Neural cell (in vitro differentiated cells): ENCODE data around the gene PTPRQ. TPM values are rescaled to one million over a fixed set of nuclear protein-coding genes. Genes with fewer than 3 reads are reported as not detected.

Source experiments
- H2AFZ ChIP-seq: fragments of 200-600, 300-800 bp; sonication (generic), shearing (Covaris generic); 2 replicates; pipeline ENCODE4 v1.6.0; 2014; ENCODE audit warnings: low read depth, mild to moderate bottlenecking, antibody characterized with exemption, low read length, moderate library complexity
- H3F3A ChIP-seq: fragments of 200-600 bp; shearing (Covaris generic); 2 replicates; pipeline ENCODE4 v1.6.1; 2016; ENCODE audit warnings: mild to moderate bottlenecking, moderate library complexity, mixed read lengths, antibody characterized with exemption, low read length; ENCODE audit not compliant: insufficient read depth, poor library complexity, severe bottlenecking
- H3K27ac ChIP-seq: fragments of 200-600, 300-800 bp; sonication (generic), shearing (Covaris generic); 2 replicates; pipeline ENCODE4 v1.5.1; 2014; ENCODE audit warnings: mild to moderate bottlenecking, low read length, moderate library complexity
- H3K27me3 ChIP-seq: fragments of 300-800, 200-600 bp; sonication (generic), shearing (Covaris generic); 2 replicates; pipeline ENCODE4 v1.6.0; 2014; ENCODE audit warnings: mild to moderate bottlenecking, low read depth, low read length, moderate library complexity; ENCODE audit not compliant: insufficient read depth
- H3K36me3 ChIP-seq: fragments of 300-800, 200-600 bp; sonication (generic), shearing (Covaris generic); 2 replicates; pipeline ENCODE4 v1.5.1; 2014; ENCODE audit warnings: mild to moderate bottlenecking, antibody characterized with exemption, low read length, moderate library complexity; ENCODE audit not compliant: insufficient read depth
- H3K4me2 ChIP-seq: fragments of 300-800, 200-600 bp; sonication (generic), shearing (Covaris generic); 2 replicates; pipeline ENCODE4 v1.6.0; 2014; ENCODE audit warnings: mild to moderate bottlenecking, low read length
- H3K4me3 ChIP-seq: fragments of 300-800, 200-600 bp; sonication (generic), shearing (Covaris generic); 2 replicates; pipeline ENCODE4 v1.5.1; 2014; ENCODE audit warnings: mild to moderate bottlenecking, low read length, moderate library complexity
- H3K79me2 ChIP-seq: fragments of 200-600 bp; shearing (Covaris generic); replicated peaks from 2 replicates; pipeline ENCODE4 v1.6.0; 2014; ENCODE audit warnings: mild to moderate bottlenecking, low read length, moderate library complexity; ENCODE audit not compliant: insufficient read depth
- H3K9ac ChIP-seq: fragments of 300-800, 200-600 bp; sonication (generic), shearing (Covaris generic); 2 replicates; pipeline ENCODE4 v1.6.1; 2016; ENCODE audit warnings: mild to moderate bottlenecking, low read length, mixed read lengths
- H3K9me2 ChIP-seq: fragments of 200-600 bp; shearing (Covaris generic); 2 replicates; pipeline ENCODE4 v1.6.1; 2016; ENCODE audit warnings: mild to moderate bottlenecking, low read length, mixed read lengths; ENCODE audit not compliant: insufficient read depth
- H3K9me3 ChIP-seq: fragments of 200-600, 300-800 bp; sonication (generic), shearing (Covaris generic); 2 replicates; pipeline ENCODE4 v1.6.1; 2016; ENCODE audit warnings: mild to moderate bottlenecking, mixed run types, low read length, moderate library complexity, mixed read lengths
- H4K20me1 ChIP-seq: fragments of 200-600 bp; shearing (Covaris generic); 2 replicates; pipeline ENCODE4 v1.6.1; 2016; ENCODE audit warnings: mild to moderate bottlenecking, mixed run types; ENCODE audit not compliant: insufficient read depth
- EP300 ChIP-seq: fragments of 450-650 bp; conservative IDR thresholded peaks from 2 replicates; pipeline ENCODE4 v1.6.1; 2014; ENCODE audit warnings: antibody characterized with exemption, mild to moderate bottlenecking, moderate library complexity; ENCODE audit not compliant: poor library complexity, severe bottlenecking
- EZH2 ChIP-seq: fragments of 200-600, 300-800 bp; shearing (Covaris generic), sonication (generic); IDR thresholded peaks from 2 replicates; pipeline ENCODE4 v1.6.1; 2014; ENCODE audit warnings: antibody characterized with exemption, low read length, borderline replicate concordance, mild to moderate bottlenecking; ENCODE audit not compliant: insufficient read depth, poor library complexity, severe bottlenecking
- MXI1 ChIP-seq: fragments of 450-650 bp; conservative IDR thresholded peaks from 2 replicates; pipeline ENCODE4 v1.6.1; 2014; ENCODE audit warnings: antibody characterized with exemption, mild to moderate bottlenecking; ENCODE audit not compliant: poor library complexity, severe bottlenecking
- POLR2AphosphoS5 ChIP-seq: IDR thresholded peaks from 2 replicates; pipeline ENCODE4 v1.6.1; 2012
- RAD21 ChIP-seq: fragments of 450-650 bp; conservative IDR thresholded peaks from 2 replicates; pipeline ENCODE4 v1.6.1; 2014; ENCODE audit warnings: antibody characterized with exemption, mild to moderate bottlenecking, moderate library complexity
- SMC3 ChIP-seq: fragments of 450-650 bp; conservative IDR thresholded peaks from 2 replicates; pipeline ENCODE4 v1.6.1; 2014; ENCODE audit warnings: antibody characterized with exemption, mild to moderate bottlenecking, moderate library complexity; ENCODE audit not compliant: poor library complexity
- TAF1 ChIP-seq: IDR thresholded peaks from 2 replicates; pipeline ENCODE4 v1.6.1; 2012; ENCODE audit warnings: low read depth
- polyA plus RNA-seq: library from polyadenylated mRNA; depleted of rRNA; stranded (reverse); fragments of >200 nt; gene quantifications from 2 replicates; pipeline ENCODE4 v1.2.3, GENCODE V29; 2014
- TF ChIP-seq, protein P1 (sequence below): IDR thresholded peaks from 2 replicates; pipeline ENCODE4 v1.6.1; 2012; ENCODE audit warnings: borderline replicate concordance
- TF ChIP-seq, protein P2 (sequence below): fragments of 450-650 bp; IDR thresholded peaks from 2 replicates; pipeline ENCODE4 v1.5.1; 2014; ENCODE audit warnings: antibody characterized with exemption, mild to moderate bottlenecking, moderate library complexity; ENCODE audit not compliant: poor library complexity, severe bottlenecking

The PTPRQ gene
- polyA plus RNA-seq, 1 donor from 2014 or later, result not detected

DNA sequence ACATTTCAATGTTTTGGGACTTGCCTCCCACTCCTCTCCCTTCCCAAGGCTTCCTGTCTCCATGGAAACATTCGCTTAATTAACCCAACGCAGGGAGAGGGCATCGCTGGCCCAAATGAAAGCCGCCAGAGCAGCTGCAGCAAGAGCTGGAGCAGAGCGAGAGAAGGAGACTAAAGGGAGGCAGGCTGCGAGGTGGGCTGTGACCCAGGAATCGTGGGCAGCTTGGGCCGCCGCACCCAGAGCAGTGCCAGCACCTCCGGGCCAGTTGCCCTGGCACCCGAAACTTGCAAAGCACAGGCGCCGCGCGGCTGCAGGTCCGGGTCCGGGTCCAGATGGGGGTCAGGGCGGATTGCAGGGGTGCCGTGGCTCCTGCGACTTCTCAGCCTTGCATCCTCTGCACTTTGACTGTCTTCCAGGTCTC is 43.5 kb upstream of the PTPRQ start:
- Histone ChIP-seq H3K27ac (no peak overlapping the region), H4K20me1 (no peaks in the 10 kb centered on the region), H3F3A (no peaks in the 10 kb centered on the region), H3K9me2 (no peaks in the 10 kb centered on the region), H3K79me2 (no peaks in the 10 kb centered on the region), H3K9me3 (no peaks in the 10 kb centered on the region), H3K4me2 (no peak overlapping the region), H3K9ac (no peak overlapping the region), H2AFZ (no peak overlapping the region), H3K27me3 (no peaks in the 10 kb centered on the region), H3K36me3 (no peaks in the 10 kb centered on the region), H3K4me3 (no peak overlapping the region)
- TF ChIP-seq POLR2AphosphoS5 (no peak), MXI1 (no peak), RAD21 (no peak), EP300 (no peak), TAF1 (no peak), EZH2 (no peak), SMC3 (no peak)
- TF ChIP-seq, protein P1, sequence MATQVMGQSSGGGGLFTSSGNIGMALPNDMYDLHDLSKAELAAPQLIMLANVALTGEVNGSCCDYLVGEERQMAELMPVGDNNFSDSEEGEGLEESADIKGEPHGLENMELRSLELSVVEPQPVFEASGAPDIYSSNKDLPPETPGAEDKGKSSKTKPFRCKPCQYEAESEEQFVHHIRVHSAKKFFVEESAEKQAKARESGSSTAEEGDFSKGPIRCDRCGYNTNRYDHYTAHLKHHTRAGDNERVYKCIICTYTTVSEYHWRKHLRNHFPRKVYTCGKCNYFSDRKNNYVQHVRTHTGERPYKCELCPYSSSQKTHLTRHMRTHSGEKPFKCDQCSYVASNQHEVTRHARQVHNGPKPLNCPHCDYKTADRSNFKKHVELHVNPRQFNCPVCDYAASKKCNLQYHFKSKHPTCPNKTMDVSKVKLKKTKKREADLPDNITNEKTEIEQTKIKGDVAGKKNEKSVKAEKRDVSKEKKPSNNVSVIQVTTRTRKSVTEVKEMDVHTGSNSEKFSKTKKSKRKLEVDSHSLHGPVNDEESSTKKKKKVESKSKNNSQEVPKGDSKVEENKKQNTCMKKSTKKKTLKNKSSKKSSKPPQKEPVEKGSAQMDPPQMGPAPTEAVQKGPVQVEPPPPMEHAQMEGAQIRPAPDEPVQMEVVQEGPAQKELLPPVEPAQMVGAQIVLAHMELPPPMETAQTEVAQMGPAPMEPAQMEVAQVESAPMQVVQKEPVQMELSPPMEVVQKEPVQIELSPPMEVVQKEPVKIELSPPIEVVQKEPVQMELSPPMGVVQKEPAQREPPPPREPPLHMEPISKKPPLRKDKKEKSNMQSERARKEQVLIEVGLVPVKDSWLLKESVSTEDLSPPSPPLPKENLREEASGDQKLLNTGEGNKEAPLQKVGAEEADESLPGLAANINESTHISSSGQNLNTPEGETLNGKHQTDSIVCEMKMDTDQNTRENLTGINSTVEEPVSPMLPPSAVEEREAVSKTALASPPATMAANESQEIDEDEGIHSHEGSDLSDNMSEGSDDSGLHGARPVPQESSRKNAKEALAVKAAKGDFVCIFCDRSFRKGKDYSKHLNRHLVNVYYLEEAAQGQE, result no peak
- TF ChIP-seq, protein P2, sequence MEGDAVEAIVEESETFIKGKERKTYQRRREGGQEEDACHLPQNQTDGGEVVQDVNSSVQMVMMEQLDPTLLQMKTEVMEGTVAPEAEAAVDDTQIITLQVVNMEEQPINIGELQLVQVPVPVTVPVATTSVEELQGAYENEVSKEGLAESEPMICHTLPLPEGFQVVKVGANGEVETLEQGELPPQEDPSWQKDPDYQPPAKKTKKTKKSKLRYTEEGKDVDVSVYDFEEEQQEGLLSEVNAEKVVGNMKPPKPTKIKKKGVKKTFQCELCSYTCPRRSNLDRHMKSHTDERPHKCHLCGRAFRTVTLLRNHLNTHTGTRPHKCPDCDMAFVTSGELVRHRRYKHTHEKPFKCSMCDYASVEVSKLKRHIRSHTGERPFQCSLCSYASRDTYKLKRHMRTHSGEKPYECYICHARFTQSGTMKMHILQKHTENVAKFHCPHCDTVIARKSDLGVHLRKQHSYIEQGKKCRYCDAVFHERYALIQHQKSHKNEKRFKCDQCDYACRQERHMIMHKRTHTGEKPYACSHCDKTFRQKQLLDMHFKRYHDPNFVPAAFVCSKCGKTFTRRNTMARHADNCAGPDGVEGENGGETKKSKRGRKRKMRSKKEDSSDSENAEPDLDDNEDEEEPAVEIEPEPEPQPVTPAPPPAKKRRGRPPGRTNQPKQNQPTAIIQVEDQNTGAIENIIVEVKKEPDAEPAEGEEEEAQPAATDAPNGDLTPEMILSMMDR, result no peak

DNA sequence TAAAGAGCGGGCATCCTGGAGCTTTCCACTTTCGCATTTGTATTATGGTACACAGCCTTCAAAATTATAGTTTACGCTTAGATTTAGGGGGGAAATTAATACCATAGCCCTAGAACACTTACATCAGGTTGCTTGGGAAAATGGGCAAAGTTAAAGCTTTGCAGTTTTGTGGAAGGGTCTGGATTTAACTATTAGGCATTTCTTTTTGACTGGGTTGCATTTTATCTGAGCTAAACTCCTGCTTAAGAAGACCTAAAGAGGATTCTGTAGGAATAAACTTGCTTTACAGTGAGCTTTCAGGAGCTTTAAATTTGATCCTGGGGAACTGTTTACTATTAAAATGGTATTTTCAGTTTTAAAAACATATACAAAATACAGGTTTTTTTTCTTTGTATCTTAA is 42.8 kb upstream of the PTPRQ start:
- Histone ChIP-seq H3K9me3 (no peaks in the 10 kb centered on the region), H3K4me2 (no peak overlapping the region), H4K20me1 (no peaks in the 10 kb centered on the region), H3F3A (no peaks in the 10 kb centered on the region), H3K4me3 (no peak overlapping the region), H3K79me2 (no peaks in the 10 kb centered on the region), H3K9ac (no peak overlapping the region), H3K27ac (no peak overlapping the region), H2AFZ (no peak overlapping the region), H3K9me2 (no peaks in the 10 kb centered on the region), H3K27me3 (no peaks in the 10 kb centered on the region), H3K36me3 (no peaks in the 10 kb centered on the region)
- no peak for TF ChIP-seq RAD21
- no peak for TF ChIP-seq TAF1
- TF ChIP-seq POLR2AphosphoS5, result no peak
- no peak for TF ChIP-seq EP300
- TF ChIP-seq, protein P2, result no peak
- TF ChIP-seq MXI1, result no peak
- TF ChIP-seq, protein P1, result no peak
- TF ChIP-seq EZH2, result no peak
- no peak for TF ChIP-seq SMC3
